Neural progenitor cell (in vitro differentiated cells): ENCODE data around the gene TTLL10.

ENCODE experiments used
- EZH2 ChIP-seq: fragments of 200-600 bp; sonication (generic); IDR thresholded peaks from 2 replicates; pipeline ENCODE4 v1.6.1; 2017; ENCODE audit warnings: antibody characterized with exemption, mild to moderate bottlenecking, moderate library complexity
- TF ChIP-seq, protein P1 (sequence below): fragments of 200-600 bp; sonication (generic); IDR thresholded peaks from 2 replicates; pipeline ENCODE4 v1.5.1; 2017; ENCODE audit warnings: antibody characterized with exemption, mild to moderate bottlenecking

DNA sequence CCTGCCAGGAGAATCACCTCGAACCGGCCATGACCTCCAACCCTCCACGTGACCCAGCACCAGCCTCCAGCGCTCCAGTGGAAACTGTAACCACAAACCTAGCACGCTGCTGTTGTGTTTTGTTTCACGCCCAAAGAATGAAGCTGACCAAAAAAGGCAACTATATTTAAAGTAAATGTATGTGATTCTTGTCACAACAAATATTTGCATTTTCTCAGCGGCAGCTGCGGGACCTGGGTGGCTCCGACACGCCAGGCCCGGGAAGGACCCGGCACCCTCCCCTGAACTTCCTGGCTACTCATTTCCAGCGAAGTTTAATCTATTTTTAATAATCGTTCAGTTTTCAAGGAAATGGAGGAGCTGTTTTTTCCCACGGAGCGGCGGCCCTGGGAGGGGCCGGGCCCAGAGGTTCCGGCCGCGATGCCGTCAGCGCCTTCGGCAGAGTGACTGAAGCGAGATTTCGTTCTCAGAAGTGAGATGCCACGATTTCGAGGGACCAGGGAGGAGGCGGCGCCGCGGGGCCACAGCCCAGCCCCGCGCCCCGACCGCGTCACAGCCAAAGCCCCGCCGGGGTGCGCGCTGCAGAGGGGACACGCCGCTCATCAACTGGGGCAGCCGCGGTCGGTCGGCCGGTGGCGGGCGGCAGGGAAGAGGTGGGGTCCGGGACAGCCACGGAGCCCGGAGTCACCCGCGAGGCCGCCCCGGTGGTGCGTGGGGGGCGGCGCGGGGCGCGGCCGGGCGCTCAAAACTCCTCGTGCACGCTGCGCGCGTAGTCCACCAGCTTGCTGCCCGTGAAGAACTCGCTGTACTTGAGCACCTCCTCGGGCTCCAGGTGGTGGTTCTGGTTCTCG lies 43.3 kb downstream of the TTLL10 start:
- TF ChIP-seq, protein P1, sequence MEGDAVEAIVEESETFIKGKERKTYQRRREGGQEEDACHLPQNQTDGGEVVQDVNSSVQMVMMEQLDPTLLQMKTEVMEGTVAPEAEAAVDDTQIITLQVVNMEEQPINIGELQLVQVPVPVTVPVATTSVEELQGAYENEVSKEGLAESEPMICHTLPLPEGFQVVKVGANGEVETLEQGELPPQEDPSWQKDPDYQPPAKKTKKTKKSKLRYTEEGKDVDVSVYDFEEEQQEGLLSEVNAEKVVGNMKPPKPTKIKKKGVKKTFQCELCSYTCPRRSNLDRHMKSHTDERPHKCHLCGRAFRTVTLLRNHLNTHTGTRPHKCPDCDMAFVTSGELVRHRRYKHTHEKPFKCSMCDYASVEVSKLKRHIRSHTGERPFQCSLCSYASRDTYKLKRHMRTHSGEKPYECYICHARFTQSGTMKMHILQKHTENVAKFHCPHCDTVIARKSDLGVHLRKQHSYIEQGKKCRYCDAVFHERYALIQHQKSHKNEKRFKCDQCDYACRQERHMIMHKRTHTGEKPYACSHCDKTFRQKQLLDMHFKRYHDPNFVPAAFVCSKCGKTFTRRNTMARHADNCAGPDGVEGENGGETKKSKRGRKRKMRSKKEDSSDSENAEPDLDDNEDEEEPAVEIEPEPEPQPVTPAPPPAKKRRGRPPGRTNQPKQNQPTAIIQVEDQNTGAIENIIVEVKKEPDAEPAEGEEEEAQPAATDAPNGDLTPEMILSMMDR = no peak
- no peak for TF ChIP-seq EZH2
